ENCODE data around the gene RBM33. TPM values are rescaled to one million over a fixed set of nuclear protein-coding genes. Genes with fewer than 3 reads are reported as not detected.

The RBM33 gene
- total and polyA plus RNA-seq, 2 of the 8 experiments (the other 6 are each of a cell fraction or from before 2014, with no cell fraction given) = 16.5 to 64.6 TPM

GRCh38 chr7:155737590-155737989 lies 93.1 kb downstream of the RBM33 start (continued):
- TF ChIP-seq ATF2 (IDR thresholded peaks at IDR 0.05; ENCODE audit: low read length) (no peak), KDM4A (IDR thresholded peaks at IDR 0.05; ENCODE audit: low read depth, low read length, severe bottlenecking) (no peak)
